HG03460 (cell line): ENCODE results near the gene DPP6.

Experiments used
- ATAC-seq: cut with Tn5 transposase; IDR thresholded peaks from one replicate; pipeline ENCODE4 v1.9.1; 2021; ENCODE audit not compliant: unreplicated experiment

The DPP6 gene

GRCh38 chr7:154330318-154330717 is 278.1 kb downstream of the DPP6 start:
- ATAC-seq: no peak

GRCh38 chr7:154332811-154333580 is 280.8 kb downstream of the DPP6 start:
- ATAC-seq: no peak

DNA sequence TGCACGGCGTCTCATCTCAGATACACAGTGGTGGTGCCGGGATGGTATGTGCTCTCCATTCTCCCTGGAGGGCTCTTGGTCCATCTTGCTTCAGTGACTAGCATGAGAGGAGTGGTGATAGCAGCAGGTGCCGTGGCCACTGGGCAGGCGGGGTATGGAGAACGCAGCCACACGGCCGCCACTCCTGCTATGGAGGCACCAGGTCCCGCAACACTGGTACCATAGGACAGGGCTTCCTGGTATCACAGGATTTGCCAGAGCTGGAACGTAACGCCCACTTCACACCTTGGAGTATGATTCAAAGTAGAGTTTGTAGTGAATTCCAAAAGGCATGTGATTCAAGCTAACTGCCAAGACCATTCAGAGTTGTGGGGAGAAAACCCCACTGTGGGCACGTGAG is 284.1 kb downstream of the DPP6 start:
- ATAC-seq: no peak

DNA sequence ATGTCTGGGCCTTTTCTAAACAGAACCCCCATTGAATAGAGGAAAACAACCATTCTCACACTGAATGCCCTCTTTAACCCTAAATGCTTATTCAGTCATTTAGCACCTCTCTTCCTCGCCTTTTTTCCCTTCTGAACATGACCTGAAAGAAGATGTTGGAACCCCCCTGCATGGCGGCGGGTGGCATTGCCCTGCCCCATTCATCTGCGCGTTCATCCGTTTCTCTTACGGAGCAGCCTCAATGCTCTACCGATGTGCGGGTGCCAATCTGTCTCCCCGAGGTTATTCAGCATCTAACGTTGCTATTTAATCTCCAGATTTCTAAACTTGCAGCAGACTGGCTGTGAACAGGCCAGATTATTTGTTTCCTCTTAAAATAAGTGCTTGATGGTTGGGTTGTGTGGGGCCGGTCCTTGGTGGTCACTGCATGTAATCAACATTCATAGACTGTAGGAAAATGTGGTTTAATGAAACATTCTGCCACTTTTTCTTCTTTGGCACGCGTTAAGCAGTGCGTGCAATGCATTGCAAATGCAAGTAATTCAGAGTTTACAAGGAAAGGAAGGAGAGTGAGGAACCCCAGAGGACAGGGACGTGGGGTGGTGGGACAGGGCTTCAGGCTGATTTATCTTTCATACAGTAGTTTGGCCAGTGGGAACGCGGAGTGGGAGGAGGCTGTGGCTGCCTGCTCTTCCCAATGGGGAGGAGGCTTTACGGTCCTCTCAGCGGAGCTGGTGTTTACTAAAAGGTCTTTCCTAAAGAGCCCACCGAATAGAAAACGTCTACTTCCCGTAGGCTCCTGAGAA is 286.7 kb downstream of the DPP6 start:
- ATAC-seq: no peak

GRCh38 chr7:154342971-154343633 is 290.9 kb downstream of the DPP6 start:
- ATAC-seq: no peak

GRCh38 chr7:154343778-154344412 is 291.7 kb downstream of the DPP6 start:
- no peak for ATAC-seq

GRCh38 chr7:154345093-154345492 is 292.9 kb downstream of the DPP6 start:
- no peak for ATAC-seq

- ATAC-seq: no peak
Measured at GRCh38 chr7:154347700-154348266, 295.6 kb downstream of the DPP6 start.

DNA sequence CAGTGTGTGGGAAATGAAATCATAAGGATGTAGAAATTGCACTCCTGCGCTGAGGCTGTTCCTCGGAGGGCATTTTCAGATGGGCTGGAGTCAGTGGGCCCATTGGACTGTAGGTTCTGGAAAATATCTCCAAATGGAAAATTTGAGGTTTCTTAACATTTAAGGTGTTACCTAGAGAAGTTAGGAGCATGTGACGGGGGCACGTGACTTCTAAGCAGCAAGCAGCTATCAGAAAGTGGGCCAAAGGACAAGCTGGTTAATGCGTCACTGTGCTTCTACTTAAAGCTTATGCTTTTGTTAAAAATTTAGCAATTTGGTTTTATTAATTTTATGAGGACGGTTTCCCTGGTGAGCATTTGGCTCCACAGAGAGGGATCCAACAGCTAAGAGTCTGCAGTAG is 298.7 kb downstream of the DPP6 start:
- ATAC-seq: no peak

DNA sequence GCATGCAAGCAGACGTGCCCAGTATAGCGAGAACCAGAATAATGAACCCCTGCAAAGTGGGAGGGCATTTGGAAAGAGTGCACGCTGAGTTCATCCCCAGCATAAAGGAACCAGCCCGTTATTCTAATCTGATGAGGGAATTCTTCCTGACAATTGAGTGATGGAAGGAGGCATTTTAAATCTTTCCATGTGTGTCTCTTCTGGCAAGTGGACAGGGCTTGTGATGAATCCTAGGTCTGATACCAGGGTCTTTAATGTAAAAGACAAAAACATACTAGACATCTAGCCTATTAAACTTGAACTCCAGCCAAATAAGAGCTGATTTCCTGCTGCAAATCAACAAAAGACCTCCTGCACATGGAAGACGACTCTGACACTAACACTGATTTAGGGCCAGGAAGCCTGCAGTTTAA is 301.2 kb downstream of the DPP6 start:
- no peak for ATAC-seq

GRCh38 chr7:154364170-154364569 is 312.0 kb downstream of the DPP6 start:
- no peak for ATAC-seq

DNA sequence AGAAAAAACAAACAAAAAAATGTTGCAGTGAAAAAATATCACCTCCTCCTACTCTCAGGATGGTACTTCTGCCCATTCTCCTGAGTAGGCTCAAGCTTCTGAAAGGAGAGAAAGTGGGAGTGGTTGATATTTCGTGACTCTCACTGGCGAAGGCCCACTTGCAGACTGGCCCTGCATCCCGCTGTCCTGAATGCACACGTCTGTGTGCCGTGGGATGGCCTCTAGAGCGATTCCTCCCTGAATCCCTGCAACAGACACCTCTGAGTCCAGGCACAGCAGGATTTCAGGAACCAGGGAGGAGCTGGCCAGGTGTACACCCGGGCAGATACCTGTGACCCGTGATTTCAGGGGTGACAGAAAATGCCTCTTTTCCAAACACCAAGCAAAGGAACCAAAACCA is 319.2 kb downstream of the DPP6 start:
- no peak for ATAC-seq

GRCh38 chr7:154372011-154372601 is 319.9 kb downstream of the DPP6 start:
- no peak for ATAC-seq

- ATAC-seq: no peak
Measured at GRCh38 chr7:154373956-154374355, 321.8 kb downstream of the DPP6 start.

DNA sequence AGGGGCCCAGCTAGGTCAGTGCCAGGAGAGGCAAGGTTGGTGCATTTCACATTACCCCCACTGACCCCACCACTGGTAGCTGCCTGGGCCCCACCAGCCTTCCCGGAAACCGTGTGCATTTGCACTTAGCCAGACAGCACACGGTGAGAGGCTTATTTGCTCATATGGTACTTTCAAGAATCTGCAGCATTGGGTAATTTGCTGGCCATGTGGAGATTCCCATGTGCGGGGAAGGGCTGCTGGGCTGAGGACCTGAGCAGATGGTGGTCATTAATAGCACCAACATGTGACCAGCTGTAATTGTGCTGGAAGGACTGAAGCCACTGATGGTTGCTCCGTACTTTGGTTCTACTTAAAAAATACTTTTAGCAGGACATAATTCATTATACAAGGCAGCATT is 323.8 kb downstream of the DPP6 start:
- no peak for ATAC-seq

DNA sequence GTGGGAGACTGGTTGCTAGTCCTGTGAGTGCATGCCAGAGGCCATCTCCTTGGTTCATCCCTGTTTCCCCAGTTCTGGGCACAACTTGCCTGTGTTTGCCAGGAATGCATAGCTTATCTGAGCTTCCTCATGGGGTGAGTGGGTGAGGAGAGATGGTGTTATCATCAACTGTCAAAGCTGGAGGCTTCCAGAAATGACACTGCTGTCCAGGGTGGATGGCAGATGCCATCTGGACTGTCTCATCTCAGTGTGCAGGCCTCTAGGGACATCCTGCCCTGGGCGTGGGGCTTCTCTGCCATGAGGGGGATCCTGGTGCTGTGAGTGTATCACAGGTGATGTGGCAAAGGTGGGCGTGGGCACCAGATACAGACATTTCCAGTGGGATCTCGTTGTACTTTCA is 328.6 kb downstream of the DPP6 start:
- ATAC-seq: no peak

DNA sequence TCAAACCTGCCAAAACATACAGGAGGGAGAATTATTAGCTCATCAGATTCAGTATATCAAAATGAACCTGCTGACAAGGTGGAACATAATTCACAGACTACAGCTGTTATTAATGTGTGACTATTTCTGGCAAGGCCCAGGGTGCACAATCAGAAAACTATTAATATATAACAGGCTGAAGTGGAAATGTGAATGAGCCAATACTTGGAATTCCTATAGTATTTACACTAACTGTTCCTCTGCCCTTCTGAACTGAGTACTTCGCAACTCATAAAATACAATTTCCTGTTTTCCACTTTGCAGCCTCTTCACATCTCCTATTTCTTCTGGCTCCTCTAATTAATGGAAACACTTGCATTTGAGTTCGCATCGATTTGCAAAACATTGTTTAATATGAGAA is 330.8 kb downstream of the DPP6 start:
- no peak for ATAC-seq

DNA sequence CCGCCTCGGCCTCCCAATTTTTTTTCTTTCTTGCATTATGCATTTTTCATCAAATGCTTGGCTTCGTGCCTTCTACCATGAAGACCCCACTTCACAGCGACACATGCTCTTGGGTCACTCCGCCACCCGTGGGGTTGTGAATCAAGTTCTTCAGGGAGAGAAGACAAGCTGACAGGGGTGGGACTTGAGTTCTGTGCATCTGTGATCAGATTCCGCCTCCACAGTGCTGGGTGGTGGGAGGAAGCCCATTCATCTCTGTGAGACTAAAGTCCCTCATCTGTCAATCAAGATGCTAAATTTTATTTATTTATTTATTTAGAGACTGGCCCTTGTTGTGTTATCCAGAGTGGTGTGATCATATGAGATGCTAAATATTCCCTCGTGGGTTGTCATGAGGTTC is 333.0 kb downstream of the DPP6 start:
- no peak for ATAC-seq

DNA sequence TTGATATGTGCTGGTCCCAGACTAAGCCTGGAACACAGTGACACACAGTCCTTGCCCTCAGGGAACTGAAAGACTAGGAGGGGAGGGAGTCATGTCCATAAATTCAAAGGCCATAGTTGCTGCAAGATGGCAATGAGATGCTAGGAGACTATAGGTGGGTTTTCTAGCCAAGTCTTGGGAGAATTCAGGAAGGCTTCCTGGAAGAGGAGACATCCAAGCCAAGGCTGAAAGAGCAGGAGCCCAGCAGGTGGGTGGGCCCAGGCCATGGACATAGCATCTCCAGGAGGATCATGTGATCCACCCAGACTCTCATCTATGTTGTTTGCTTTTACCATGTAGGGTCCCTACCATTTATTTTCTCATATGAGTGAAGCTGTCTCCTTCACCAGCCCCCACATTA is 335.1 kb downstream of the DPP6 start:
- no peak for ATAC-seq

- no peak for ATAC-seq
Measured at GRCh38 chr7:154388412-154388811, 336.2 kb downstream of the DPP6 start.

DNA sequence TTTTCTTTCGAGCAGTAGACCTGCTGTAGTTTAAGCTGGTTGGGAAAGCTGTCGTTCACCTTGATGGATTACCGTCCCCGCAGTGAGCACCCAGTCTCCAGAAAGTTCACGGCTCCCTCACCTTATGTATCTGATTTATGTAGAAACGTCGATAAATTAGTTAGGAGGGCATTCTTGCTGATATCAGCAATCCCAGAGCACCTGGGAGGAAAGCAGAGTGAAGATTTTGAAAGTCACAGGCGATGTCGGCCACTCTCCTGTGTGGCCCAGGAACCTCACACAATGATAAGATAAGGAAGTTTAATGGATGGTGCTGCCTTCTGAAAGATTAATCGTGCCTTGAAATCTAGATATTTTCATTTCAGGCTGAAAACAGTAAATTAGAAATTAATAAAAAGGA is 336.8 kb downstream of the DPP6 start:
- ATAC-seq: no peak
